HCT116 (cell line): ENCODE results near the gene ZFP57. TPM values are rescaled to one million over a fixed set of nuclear protein-coding genes. Genes with fewer than 3 reads are reported as not detected.

Experiments
- ATAC-seq: fragments of 200-7000 bp; cut with Tn5 transposase; 2 replicates; pipeline ENCODE4 v1.9.1; 2020; ENCODE audit warnings: mild to moderate bottlenecking, moderate library complexity
- BruUV-seq: library from RNA; stranded (reverse); fragments of 400-500 nt; replicated peaks from 2 replicates; lab custom pipeline; 2021; lab: Mats Ljungman, UMichigan
- CTCF ChIA-PET: fragments of 300-600 bp; sonication (Branson Sonifier 250); formaldehyde crosslinking; loops from one replicate; lab custom pipeline; 2021; ENCODE audit warnings: antibody characterized with exemption; lab: Charles Lee
- POLR2A ChIA-PET: fragments of 300-600, 350-600 bp; sonication (Branson Sonifier 250); formaldehyde crosslinking; loops from one replicate; lab custom pipeline; 2021; ENCODE audit warnings: antibody characterized with exemption; lab: Charles Lee
- RAD21 ChIA-PET, 2 experiments: fragments of 300-600 bp; sonication (Branson Sonifier 250); formaldehyde crosslinking; loops; one replicate each; lab custom pipeline; 2023; ENCODE audit warnings: low total read pairs in 2 of 2; ENCODE audit not compliant: uncharacterized antibody in 2 of 2, unreplicated experiment in 2 of 2, low non-redundant PET in 1 of 2; lab: Charles Lee
- DNase-seq: peaks from one replicate; pipeline ENCODE4 v3.0.0-alpha.2; 2010; ENCODE audit warnings: low read depth, low spot score
- H2AFZ ChIP-seq: fragments of 200-600 bp; shearing (Covaris generic), sonication (generic); 2 replicates; pipeline ENCODE4 v1.6.1; 2017; ENCODE audit warnings: low read depth, mixed run types, mixed read lengths, antibody characterized with exemption, low read length; ENCODE audit not compliant: poor library complexity, severe bottlenecking
- H3K27ac ChIP-seq: 2 replicates; pipeline ENCODE4 v1.5.1; 2012; ENCODE audit warnings: low read depth, low read length
- H3K27me3 ChIP-seq: fragments of 200-600 bp; sonication (generic); 2 replicates; pipeline ENCODE4 v1.6.1; 2016; ENCODE audit warnings: mixed run types, low read length, mixed read lengths; ENCODE audit not compliant: insufficient read depth
- H3K36me3 ChIP-seq, 2 experiments: fragments of 200-500 bp in 1 of 2; fragments of 200-600 bp in 1 of 2; sonication (Bioruptor generic) in 1 of 2; sonication (generic) in 1 of 2; 2 replicates each; pipeline versions ENCODE4 v1.5.1 to v1.6.1; 2014 to 2016; ENCODE audit warnings: low read length in 2 of 2, inconsistent platforms in 1 of 2, mixed read lengths in 1 of 2, mixed run types in 1 of 2; ENCODE audit not compliant: insufficient read depth in 2 of 2, control insufficient read depth in 1 of 2
- H3K4me1 ChIP-seq, 2 experiments: fragments of 200-600 bp in 1 of 2; sonication (generic) in 1 of 2; 2 replicates each; pipeline versions ENCODE4 v1.5.1 to v1.6.1; 2012 to 2017; ENCODE audit warnings: low read length in 2 of 2, inconsistent platforms in 1 of 2, mild to moderate bottlenecking in 1 of 2, mixed read lengths in 1 of 2, mixed run types in 1 of 2, moderate library complexity in 1 of 2; ENCODE audit not compliant: insufficient read depth in 2 of 2, control insufficient read depth in 1 of 2
- H3K4me2 ChIP-seq: fragments of 200-600 bp; sonication (generic); 2 replicates; pipeline ENCODE4 v1.6.1; 2017; ENCODE audit warnings: mixed run types, low read length, mixed read lengths
- H3K4me3 ChIP-seq, 2 experiments: fragments of 200-600 bp in 1 of 2; sonication (generic) in 1 of 2; replicated peaks in 1 of 2; 2 replicates each; pipeline ENCODE4 v1.5.1; 2011 to 2016; ENCODE audit warnings: low read length in 2 of 2, control low read depth in 1 of 2, low read depth in 1 of 2, mild to moderate bottlenecking in 1 of 2, mixed read lengths in 1 of 2, mixed run types in 1 of 2
- H3K79me2 ChIP-seq: fragments of 200-600 bp; sonication (generic); 2 replicates; pipeline ENCODE4 v1.6.1; 2017; ENCODE audit warnings: mild to moderate bottlenecking, mixed run types, low read length, moderate library complexity, mixed read lengths; ENCODE audit not compliant: insufficient read depth
- H3K9ac ChIP-seq: fragments of 200-600 bp; sonication (generic); 2 replicates; pipeline ENCODE4 v1.6.1; 2016; ENCODE audit warnings: low read length, mixed read lengths
- H3K9me2 ChIP-seq: fragments of 200-600 bp; sonication (generic), shearing (Covaris generic); 2 replicates; pipeline ENCODE4 v1.6.1; 2017; ENCODE audit warnings: mixed run types, mild to moderate bottlenecking, moderate library complexity; ENCODE audit not compliant: insufficient read depth
- H3K9me3 ChIP-seq, 2 experiments: fragments of 200-500 bp in 1 of 2; fragments of 200-600 bp in 1 of 2; sonication (Bioruptor generic) in 1 of 2; sonication (generic) in 1 of 2; 2 replicates each; pipeline ENCODE4 v1.6.1; 2014 to 2017; ENCODE audit warnings: low read length in 2 of 2, mixed read lengths in 2 of 2, inconsistent platforms in 1 of 2, low read depth in 1 of 2, mild to moderate bottlenecking in 1 of 2, mixed run types in 1 of 2, moderate library complexity in 1 of 2; ENCODE audit not compliant: control insufficient read depth in 1 of 2, insufficient read depth in 1 of 2
- H4K20me1 ChIP-seq: fragments of 200-600 bp; sonication (generic), shearing (Covaris generic); 2 replicates; pipeline ENCODE4 v1.6.1; 2017; ENCODE audit warnings: mixed run types, mild to moderate bottlenecking, moderate library complexity; ENCODE audit not compliant: insufficient read depth
- ATF3 ChIP-seq: IDR thresholded peaks from 2 replicates; pipeline ENCODE4 v1.6.1; 2012
- CBX3 ChIP-seq: IDR thresholded peaks from 2 replicates; pipeline ENCODE4 v1.6.1; 2012; ENCODE audit warnings: low read depth
- CTCF ChIP-seq, 3 experiments: fragments of 200-600 bp in 1 of 3; sonication (generic) in 1 of 3; IDR thresholded peaks in 2 of 3; conservative IDR thresholded peaks in 1 of 3; 2 replicates each; pipeline ENCODE4 v1.5.1; 2012 to 2017; ENCODE audit warnings: low read depth in 2 of 3, low read length in 2 of 3, antibody characterized with exemption in 1 of 3, borderline replicate concordance in 1 of 3, control low read depth in 1 of 3, mild to moderate bottlenecking in 1 of 3, mixed read lengths in 1 of 3, mixed run types in 1 of 3, moderate library complexity in 1 of 3; ENCODE audit not compliant: insufficient read depth in 1 of 3
- EZH2 ChIP-seq: fragments of 200-600 bp; sonication (generic); IDR thresholded peaks from 2 replicates; pipeline ENCODE4 v1.6.1; 2017; ENCODE audit warnings: antibody characterized with exemption, mixed run types
- EZH2phosphoT487 ChIP-seq: fragments of 200-600 bp; IDR thresholded peaks from 2 replicates; pipeline ENCODE4 v1.6.1; 2018; ENCODE audit warnings: antibody characterized with exemption, borderline replicate concordance
- POLR2A ChIP-seq: IDR thresholded peaks from 2 replicates; pipeline ENCODE4 v1.7.0; 2011; ENCODE audit warnings: borderline replicate concordance; ENCODE audit not compliant: insufficient read depth, insufficient read length; ENCODE audit errors: extremely low read depth
- POLR2AphosphoS5 ChIP-seq: IDR thresholded peaks from 2 replicates; pipeline ENCODE4 v1.6.1; 2011; ENCODE audit warnings: mild to moderate bottlenecking, low read depth, low read length, moderate library complexity
- RAD21 ChIP-seq: IDR thresholded peaks from 2 replicates; pipeline ENCODE4 v1.6.1; 2012; ENCODE audit warnings: low read depth, mild to moderate bottlenecking
- REST ChIP-seq: IDR thresholded peaks from 2 replicates; pipeline ENCODE4 v1.6.1; 2012; ENCODE audit warnings: low read depth
- YY1 ChIP-seq: IDR thresholded peaks from 2 replicates; pipeline ENCODE4 v1.6.1; 2011; ENCODE audit warnings: low read length, low read depth, moderate library complexity, mild to moderate bottlenecking; ENCODE audit not compliant: insufficient replicate concordance; ENCODE audit errors: extremely low read depth
- ZBTB33 ChIP-seq: IDR thresholded peaks from 2 replicates; pipeline ENCODE4 v1.6.1; 2011; ENCODE audit warnings: mild to moderate bottlenecking, low read length, moderate library complexity; ENCODE audit not compliant: insufficient replicate concordance; ENCODE audit errors: extremely low read depth
- ZFX ChIP-seq: fragments of 450-650 bp; IDR thresholded peaks from 2 replicates; pipeline ENCODE4 v1.6.1; 2017
- intact Hi-C: fragments of 100-400 bp; cut with micrococcal nuclease; formaldehyde crosslinking; loops from 2 replicates; pipeline ENCODE4 v1.10.0; 2022
- total RNA-seq: library from RNA; stranded (reverse); gene quantifications from one replicate; pipeline ENCODE4 v1.2.1, GENCODE V29; 2021; ENCODE audit not compliant: unreplicated experiment

ZFP57 gene
- total RNA-seq, 1 experiment from 2014 or later, result not detected

- no peak for TF ChIP-seq REST
- TF ChIP-seq, all 23 proteins: peak for 9
Observed at GRCh38 chr6:29649701-29650673, 31.0 kb downstream of the ZFP57 start (continued).

GRCh38 chr6:29647927-29648642 lies 32.9 kb downstream of the ZFP57 start:
- no peaks in the 10 kb centered on the region for H3K9me3 ChIP-seq
- ChIA-PET POLR2A (interaction anchor here (0.8 to 1.3 kb wide), 2 partner anchors 15 to 48 kb away, joined by 3 to 6 read pairs; partner anchors contain the start of gene GABBR1), CTCF (interaction anchor here (0.7 to 5.1 kb wide), 12 partner anchors 9 to 272 kb away, joined by 3 to 96 read pairs (median 4); partner anchors contain the start of gene GABBR1), RAD21 (interaction anchor here (0.9 to 1.0 kb wide), 2 partner anchors 48 to 49 kb away, joined by 5 to 8 read pairs; no protein-coding TSS in a partner anchor)
- ATAC-seq (peak; percentile 37), DNase-seq (peak; percentile 48)
- no peaks in the 10 kb centered on the region for H3K36me3 ChIP-seq
- H3K4me2 ChIP-seq, result no peak overlapping the region
- H3K4me3 ChIP-seq, result no peak overlapping the region
- no TSS peak for BruUV-seq
- H3K9me2 ChIP-seq, result no peaks in the 10 kb centered on the region
- no peaks in the 10 kb centered on the region for H3K27me3 ChIP-seq
- H2AFZ ChIP-seq, result peak overlapping the region; percentile 91
- H3K27ac ChIP-seq, result no peak overlapping the region
- H4K20me1 ChIP-seq, result no peaks in the 10 kb centered on the region
- H3K4me1 ChIP-seq, result peaks cover 6 to 15% of the 10 kb centered on the region in 2 experiments; a peak in 3 of 4 replicates
- intact Hi-C loops, result loop anchor here (2.0 kb wide), 2 partner anchors 49 to 187 kb away; no protein-coding TSS in a partner anchor
- no peaks in the 10 kb centered on the region for H3K79me2 ChIP-seq
- no peak overlapping the region for H3K9ac ChIP-seq
- TF ChIP-seq RAD21 (peak; percentile 83), ZFX (no peak), ATF3 (no peak), POLR2A (no peak), CTCF (IDR thresholded peaks at IDR 0.05 in 2 of 3, conservative IDR thresholded peaks at IDR 0.05 in 1 of 3; ENCODE audit: borderline replicate concordance in 1 of 3, insufficient read depth in 1 of 3, low read depth in 2 of 3, low read length in 2 of 3) (peak; percentile 76 to 82 (median 80)), CBX3 (no peak), EZH2phosphoT487 (no peak), EZH2 (no peak), ZBTB33 (no peak), POLR2AphosphoS5 (no peak), YY1 (no peak)
